Measurements from ENCODE around the gene FAIM2. TPM values are rescaled to one million over a fixed set of nuclear protein-coding genes. Genes with fewer than 3 reads are reported as not detected.

Gene FAIM2
- total and polyA plus RNA-seq, 9 of the 15 experiments (the other 6 are each of a cell fraction or from before 2014, with no cell fraction given), result 0.01 to 0.10 TPM; not detected in 7

DNA sequence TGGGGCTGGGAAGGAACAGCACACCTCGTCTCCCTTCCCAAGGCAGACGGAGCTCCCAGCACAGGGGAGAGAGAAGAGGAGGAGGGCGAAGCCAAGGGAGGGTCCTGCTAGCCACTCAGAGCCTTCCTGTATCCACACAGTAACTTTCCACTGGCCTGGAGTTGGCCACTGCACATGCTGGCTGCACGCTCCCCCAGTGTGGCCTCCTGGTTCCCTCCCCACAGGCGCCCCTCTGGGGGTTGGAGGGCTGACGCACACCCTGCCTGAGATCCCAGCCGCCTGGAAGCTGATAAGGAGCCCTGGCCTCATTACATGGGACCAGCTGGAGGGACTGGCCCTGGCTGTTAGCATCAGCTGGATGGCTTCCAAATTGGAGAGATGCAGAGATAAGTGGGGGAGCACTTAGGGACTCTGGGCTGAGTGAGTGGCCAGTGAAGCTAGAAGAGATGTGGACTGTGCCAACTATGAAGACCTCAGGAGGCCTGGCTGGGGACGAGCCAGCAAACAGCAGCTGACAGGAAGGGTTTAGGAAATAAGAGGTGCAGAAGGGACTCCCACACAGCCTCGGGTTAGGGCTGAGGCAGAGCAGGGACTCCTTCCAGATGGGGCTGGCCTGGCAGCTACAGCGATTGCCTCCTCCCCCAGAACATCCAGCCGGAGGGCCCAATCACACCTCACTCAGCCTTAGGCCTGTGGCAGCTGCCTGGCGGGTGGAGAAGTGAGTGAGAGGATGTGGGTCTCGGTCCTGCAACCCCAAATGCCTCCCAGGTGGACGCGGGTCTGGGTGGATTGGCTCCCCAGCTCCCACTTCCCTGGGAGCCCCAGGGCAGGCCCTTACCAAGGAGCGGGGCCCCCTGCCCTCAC, 34.5 kb downstream of the FAIM2 start (continued):
- TF ChIP-seq, protein P1, sequence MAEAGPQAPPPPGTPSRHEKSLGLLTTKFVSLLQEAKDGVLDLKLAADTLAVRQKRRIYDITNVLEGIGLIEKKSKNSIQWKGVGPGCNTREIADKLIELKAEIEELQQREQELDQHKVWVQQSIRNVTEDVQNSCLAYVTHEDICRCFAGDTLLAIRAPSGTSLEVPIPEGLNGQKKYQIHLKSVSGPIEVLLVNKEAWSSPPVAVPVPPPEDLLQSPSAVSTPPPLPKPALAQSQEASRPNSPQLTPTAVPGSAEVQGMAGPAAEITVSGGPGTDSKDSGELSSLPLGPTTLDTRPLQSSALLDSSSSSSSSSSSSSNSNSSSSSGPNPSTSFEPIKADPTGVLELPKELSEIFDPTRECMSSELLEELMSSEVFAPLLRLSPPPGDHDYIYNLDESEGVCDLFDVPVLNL (CRISPR knock-in tag; IDR thresholded peaks at IDR 0.05; ENCODE audit: low read depth), result no peak
- TF ChIP-seq TOE1 (IDR thresholded peaks at IDR 0.05; ENCODE audit: borderline replicate concordance) (peak; percentile 82; the same call in 1 of the 2 replicates), TOE1 (CRISPR knock-in tag; IDR thresholded peaks at IDR 0.05; ENCODE audit: borderline replicate concordance, low read depth) (no peak), SMARCC2 (IDR thresholded peaks at IDR 0.05; ENCODE audit: low read depth) (peak; percentile 98), ZNF79 (CRISPR knock-in tag; IDR thresholded peaks at IDR 0.05; ENCODE audit: low read depth) (peak; percentile 33; the same call in 1 of the 2 replicates), ZC3H11A (IDR thresholded peaks at IDR 0.05; ENCODE audit: low read depth, low read length) (0 out of 2 replicates have a peak, but pooled peaks have one; percentile 32), TARDBP (IDR thresholded peaks at IDR 0.05) (peak; percentile 92; the same call in 1 of the 2 replicates), MCM5 (IDR thresholded peaks at IDR 0.05; ENCODE audit: low read depth) (no peak), ZNF134 (CRISPR knock-in tag; conservative IDR thresholded peaks at IDR 0.05) (peak; percentile 65; the same call in 1 of the 2 replicates), NR2C2 (CRISPR knock-in tag; IDR thresholded peaks at IDR 0.05) (no peak), NR2C2 (tag; IDR thresholded peaks at IDR 0.05) (peak; percentile 84), SLC30A9 (CRISPR knock-in tag; IDR thresholded peaks at IDR 0.05) (no peak), EGR1 (conservative IDR thresholded peaks at IDR 0.05) (peak; percentile 54), ZNF175 (CRISPR knock-in tag; IDR thresholded peaks at IDR 0.05; ENCODE audit: low read depth) (peak; percentile 95), EHMT2 (IDR thresholded peaks at IDR 0.05) (0 out of 2 replicates have a peak, but pooled peaks have one; percentile 11), KDM5B (IDR thresholded peaks at IDR 0.05; ENCODE audit: insufficient replicate concordance, low read depth, low read length) (peak; percentile 41), LEF1 (IDR thresholded peaks at IDR 0.05) (peak; percentile 98), RAD21 (CRISPR knock-in tag; conservative IDR thresholded peaks at IDR 0.05 in 1 of 2, IDR thresholded peaks at IDR 0.05 in 1 of 2) (peak; percentile 42 to 49; a peak in 3 of 4 replicates), FOXP1 (CRISPR knock-in tag; IDR thresholded peaks at IDR 0.05) (peak; percentile 55; the same call in 1 of the 2 replicates), NFE2 (IDR thresholded peaks at IDR 0.05; ENCODE audit: low read depth) (peak; percentile 23; the same call in 1 of the 2 replicates)
- TF ChIP-seq, protein P2, sequence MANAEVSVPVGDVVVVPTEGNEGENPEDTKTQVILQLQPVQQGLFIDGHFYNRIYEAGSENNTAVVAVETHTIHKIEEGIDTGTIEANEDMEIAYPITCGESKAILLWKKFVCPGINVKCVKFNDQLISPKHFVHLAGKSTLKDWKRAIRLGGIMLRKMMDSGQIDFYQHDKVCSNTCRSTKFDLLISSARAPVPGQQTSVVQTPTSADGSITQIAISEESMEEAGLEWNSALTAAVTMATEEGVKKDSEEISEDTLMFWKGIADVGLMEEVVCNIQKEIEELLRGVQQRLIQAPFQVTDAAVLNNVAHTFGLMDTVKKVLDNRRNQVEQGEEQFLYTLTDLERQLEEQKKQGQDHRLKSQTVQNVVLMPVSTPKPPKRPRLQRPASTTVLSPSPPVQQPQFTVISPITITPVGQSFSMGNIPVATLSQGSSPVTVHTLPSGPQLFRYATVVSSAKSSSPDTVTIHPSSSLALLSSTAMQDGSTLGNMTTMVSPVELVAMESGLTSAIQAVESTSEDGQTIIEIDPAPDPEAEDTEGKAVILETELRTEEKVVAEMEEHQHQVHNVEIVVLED (CRISPR knock-in tag; IDR thresholded peaks at IDR 0.05), result peak; percentile 57
